GM19397 (cell line): Measurements from ENCODE around the gene EBP.
"Not testable (repeated sequence)": the region's sequence is repeated elsewhere in the genome, so short reads cannot be mapped to it uniquely, and the experiment has no call there.

ENCODE experiments used
- ATAC-seq: cut with Tn5 transposase; IDR thresholded peaks from one replicate; pipeline ENCODE4 v1.9.1; 2021; ENCODE audit warnings: mild to moderate bottlenecking, moderate library complexity; ENCODE audit not compliant: unreplicated experiment

Gene EBP

GRCh38 chrX:48520976-48521352 lies 644 bp upstream of the EBP start:
- no peak for ATAC-seq

- no peak for ATAC-seq
These were observed 683 bp downstream of the EBP start for GRCh38 chrX:48522291-48522690.

GRCh38 chrX:48523682-48524081 lies 2.1 kb downstream of the EBP start:
- no peak for ATAC-seq

- not testable (repeated sequence) for ATAC-seq
These were observed 4.2 kb downstream of the EBP start for GRCh38 chrX:48525853-48526252.

GRCh38 chrX:48530736-48531135 lies 9.1 kb downstream of the EBP start:
- ATAC-seq: no peak

- ATAC-seq: no peak
These were observed 9.9 kb downstream of the EBP start for GRCh38 chrX:48531358-48531959.

- ATAC-seq: no peak
These were observed 10.6 kb downstream of the EBP start for GRCh38 chrX:48532161-48532560.

- no peak for ATAC-seq
These were observed 11.6 kb downstream of the EBP start for GRCh38 chrX:48533165-48533564.

GRCh38 chrX:48538641-48539344 lies 17.2 kb downstream of the EBP start:
- no peak for ATAC-seq

- ATAC-seq: peak; percentile 76
These were observed 17.9 kb downstream of the EBP start, which contains the start of gene TBC1D25 for GRCh38 chrX:48539345-48540027. TSS of gene TBC1D25 (plus strand) at chrX:48539714. CDS start at chrX:48539798, 84 bp downstream.

GRCh38 chrX:48540028-48540375 lies 18.4 kb downstream of the EBP start:
- peak; percentile 33 for ATAC-seq

GRCh38 chrX:48540480-48540879 lies 18.9 kb downstream of the EBP start:
- no peak for ATAC-seq

- no peak for ATAC-seq
These were observed 19.7 kb downstream of the EBP start for GRCh38 chrX:48541140-48541814.

GRCh38 chrX:48548871-48549270 lies 27.3 kb downstream of the EBP start:
- no peak for ATAC-seq

GRCh38 chrX:48555731-48556325 lies 34.2 kb downstream of the EBP start:
- ATAC-seq: not testable (repeated sequence)

- no peak for ATAC-seq
These were observed 36.7 kb downstream of the EBP start for GRCh38 chrX:48558271-48558670.

- no peak for ATAC-seq
These were observed 38.0 kb downstream of the EBP start for GRCh38 chrX:48559636-48560035.

GRCh38 chrX:48560056-48560455 lies 38.4 kb downstream of the EBP start:
- no peak for ATAC-seq

GRCh38 chrX:48560681-48561080 lies 39.1 kb downstream of the EBP start:
- no peak for ATAC-seq

- no peak for ATAC-seq
These were observed 48.4 kb downstream of the EBP start for GRCh38 chrX:48569958-48570357.

GRCh38 chrX:48573690-48574269 lies 52.2 kb downstream of the EBP start:
- no peak for ATAC-seq
